ENCODE data around the gene HERC2.
"Not testable (repeated sequence)": the region's sequence is repeated elsewhere in the genome, so short reads cannot be mapped to it uniquely, and the experiment has no call there.

Gene HERC2

GRCh38 chr15:28127036-28127435 lies 194.9 kb downstream of the HERC2 start:
- no peak for DNase-seq (ENCODE audit: low spot score)
- no peak for TF ChIP-seq CTCF (IDR thresholded peaks at IDR 0.05; ENCODE audit: extremely low read depth, missing control alignments)

- peak; percentile 60 for DNase-seq (ENCODE audit: low spot score)
- TF ChIP-seq CTCF (IDR thresholded peaks at IDR 0.05; ENCODE audit: extremely low read depth, missing control alignments): peak; percentile 30
These were observed 196.0 kb downstream of the HERC2 start for GRCh38 chr15:28125673-28126651.

- DNase-seq (ENCODE audit: low spot score): no peak
- no peak for TF ChIP-seq CTCF (IDR thresholded peaks at IDR 0.05; ENCODE audit: extremely low read depth, missing control alignments)
These were observed 197.1 kb downstream of the HERC2 start for GRCh38 chr15:28124841-28125240.

- TF ChIP-seq CTCF (IDR thresholded peaks at IDR 0.05; ENCODE audit: extremely low read depth, missing control alignments): peak; percentile 49
- peak; percentile 79 for DNase-seq (ENCODE audit: low spot score)
These were observed 198.5 kb downstream of the HERC2 start for GRCh38 chr15:28123408-28124023.

GRCh38 chr15:28122038-28122949 lies 199.7 kb downstream of the HERC2 start:
- no peak for DNase-seq (ENCODE audit: low spot score)
- TF ChIP-seq CTCF (IDR thresholded peaks at IDR 0.05; ENCODE audit: extremely low read depth, missing control alignments): no peak

- DNase-seq (ENCODE audit: low spot score): not testable (repeated sequence)
These were observed 200.4 kb downstream of the HERC2 start for GRCh38 chr15:28121577-28121976.

- TF ChIP-seq CTCF (IDR thresholded peaks at IDR 0.05; ENCODE audit: extremely low read depth, missing control alignments): no peak
- DNase-seq (ENCODE audit: low spot score): no peak
These were observed 201.7 kb downstream of the HERC2 start for GRCh38 chr15:28120359-28120640.

All from GM20000 (cell line).